Loucy (cell line): Measurements from ENCODE around the gene LDLRAD4.

Experiments
- H2AFZ ChIP-seq: fragments of 200-600 bp; sonication (generic); 2 replicates; pipeline ENCODE4 v1.6.0; 2016; ENCODE audit warnings: antibody characterized with exemption, mild to moderate bottlenecking, low read length, moderate library complexity
- H3F3A ChIP-seq: fragments of 200-600 bp; 2 replicates; pipeline ENCODE4 v1.6.0; 2016; ENCODE audit warnings: antibody characterized with exemption, low read depth, mild to moderate bottlenecking
- H3K27me3 ChIP-seq: fragments of 200-600 bp; sonication (generic); 2 replicates; pipeline ENCODE4 v1.6.1; 2014; ENCODE audit warnings: low read length, mild to moderate bottlenecking; ENCODE audit not compliant: insufficient read depth, poor library complexity, severe bottlenecking
- H3K36me3 ChIP-seq: fragments of 200-600 bp; sonication (generic); 2 replicates; pipeline ENCODE4 v1.6.1; 2016; ENCODE audit warnings: low read length; ENCODE audit not compliant: insufficient read depth
- H3K4me1 ChIP-seq: fragments of 200-600 bp; sonication (generic); 2 replicates; pipeline ENCODE4 v1.5.1; 2014; ENCODE audit warnings: low read length, mild to moderate bottlenecking; ENCODE audit not compliant: insufficient read depth, poor library complexity, severe bottlenecking
- H3K4me2 ChIP-seq: fragments of 200-600 bp; sonication (generic); 2 replicates; pipeline ENCODE4 v1.6.0; 2014; ENCODE audit warnings: antibody characterized with exemption, low read length, low read depth, mild to moderate bottlenecking; ENCODE audit not compliant: poor library complexity, severe bottlenecking
- H3K4me3 ChIP-seq: fragments of 200-600 bp; sonication (generic); 2 replicates; pipeline ENCODE4 v1.5.1; 2014; ENCODE audit warnings: low read length, mild to moderate bottlenecking, mixed read lengths; ENCODE audit not compliant: poor library complexity, severe bottlenecking
- H3K79me2 ChIP-seq: fragments of 200-600 bp; sonication (generic); 2 replicates; pipeline ENCODE4 v1.6.1; 2014; ENCODE audit warnings: low read length; ENCODE audit not compliant: insufficient read depth
- H3K9ac ChIP-seq: fragments of 200-600 bp; sonication (generic); 2 replicates; pipeline ENCODE4 v1.6.0; 2014; ENCODE audit warnings: mild to moderate bottlenecking, low read depth, low read length, moderate library complexity; ENCODE audit not compliant: poor library complexity, severe bottlenecking
- H3K9me2 ChIP-seq: fragments of 200-600 bp; sonication (generic); replicated peaks from 2 replicates; pipeline ENCODE4 v1.6.1; 2016; ENCODE audit warnings: low read depth, low read length, mixed read lengths
- H3K9me3 ChIP-seq: fragments of 200-600 bp; sonication (generic); 2 replicates; pipeline ENCODE4 v1.6.1; 2014; ENCODE audit warnings: mild to moderate bottlenecking, antibody characterized with exemption, low read length, low read depth; ENCODE audit not compliant: insufficient read depth
- H4K20me1 ChIP-seq: fragments of 200-600 bp; sonication (generic); 2 replicates; pipeline ENCODE4 v1.6.0; 2014; ENCODE audit warnings: antibody characterized with exemption, low read length, mild to moderate bottlenecking; ENCODE audit not compliant: insufficient read depth, poor library complexity, severe bottlenecking
- EZH2phosphoT487 ChIP-seq: fragments of 200-600 bp; IDR thresholded peaks from 2 replicates; pipeline ENCODE4 v1.6.1; 2018; ENCODE audit warnings: antibody characterized with exemption, mild to moderate bottlenecking, moderate library complexity, borderline replicate concordance
- TF ChIP-seq, protein P1 (sequence below): fragments of 200-600 bp; sonication (generic); conservative IDR thresholded peaks from 2 replicates; pipeline ENCODE4 v1.5.1; 2014; ENCODE audit warnings: mild to moderate bottlenecking, antibody characterized with exemption, low read length

The LDLRAD4 gene

DNA sequence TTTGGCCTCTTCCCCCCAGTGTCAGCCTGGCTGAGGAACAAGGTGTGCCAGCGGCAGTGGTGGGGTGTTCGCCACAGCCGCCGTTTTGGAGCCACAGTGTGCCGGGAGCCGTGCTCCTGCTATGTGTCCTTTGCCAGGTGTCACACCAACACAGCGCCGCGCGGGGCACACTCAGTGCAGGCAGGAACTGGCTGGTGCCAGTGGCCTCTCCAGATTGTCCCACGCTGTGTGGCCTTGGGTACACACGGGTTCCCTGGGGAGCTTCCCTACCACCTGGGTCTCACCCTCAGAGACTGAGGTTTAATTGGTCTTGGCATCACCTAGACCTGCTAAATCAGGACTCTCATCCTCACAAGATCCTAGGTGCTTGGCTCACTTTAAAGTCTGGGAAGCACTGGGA is 171.6 kb downstream of the LDLRAD4 start:
- Histone ChIP-seq H2AFZ (no peak overlapping the region), H3K4me3 (no peak overlapping the region), H4K20me1 (no peaks in the 10 kb centered on the region), H3F3A (no peaks in the 10 kb centered on the region), H3K9ac (no peak overlapping the region), H3K9me2 (no peaks in the 10 kb centered on the region), H3K36me3 (peaks cover 8% of the 10 kb centered on the region; the same call in 1 of the 2 replicates), H3K4me1 (peaks cover 10% of the 10 kb centered on the region), H3K27me3 (no peaks in the 10 kb centered on the region), H3K79me2 (no peaks in the 10 kb centered on the region), H3K9me3 (no peaks in the 10 kb centered on the region), H3K4me2 (no peak overlapping the region)
- TF ChIP-seq EZH2phosphoT487 = no peak
- TF ChIP-seq, protein P1, sequence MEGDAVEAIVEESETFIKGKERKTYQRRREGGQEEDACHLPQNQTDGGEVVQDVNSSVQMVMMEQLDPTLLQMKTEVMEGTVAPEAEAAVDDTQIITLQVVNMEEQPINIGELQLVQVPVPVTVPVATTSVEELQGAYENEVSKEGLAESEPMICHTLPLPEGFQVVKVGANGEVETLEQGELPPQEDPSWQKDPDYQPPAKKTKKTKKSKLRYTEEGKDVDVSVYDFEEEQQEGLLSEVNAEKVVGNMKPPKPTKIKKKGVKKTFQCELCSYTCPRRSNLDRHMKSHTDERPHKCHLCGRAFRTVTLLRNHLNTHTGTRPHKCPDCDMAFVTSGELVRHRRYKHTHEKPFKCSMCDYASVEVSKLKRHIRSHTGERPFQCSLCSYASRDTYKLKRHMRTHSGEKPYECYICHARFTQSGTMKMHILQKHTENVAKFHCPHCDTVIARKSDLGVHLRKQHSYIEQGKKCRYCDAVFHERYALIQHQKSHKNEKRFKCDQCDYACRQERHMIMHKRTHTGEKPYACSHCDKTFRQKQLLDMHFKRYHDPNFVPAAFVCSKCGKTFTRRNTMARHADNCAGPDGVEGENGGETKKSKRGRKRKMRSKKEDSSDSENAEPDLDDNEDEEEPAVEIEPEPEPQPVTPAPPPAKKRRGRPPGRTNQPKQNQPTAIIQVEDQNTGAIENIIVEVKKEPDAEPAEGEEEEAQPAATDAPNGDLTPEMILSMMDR = no peak

DNA sequence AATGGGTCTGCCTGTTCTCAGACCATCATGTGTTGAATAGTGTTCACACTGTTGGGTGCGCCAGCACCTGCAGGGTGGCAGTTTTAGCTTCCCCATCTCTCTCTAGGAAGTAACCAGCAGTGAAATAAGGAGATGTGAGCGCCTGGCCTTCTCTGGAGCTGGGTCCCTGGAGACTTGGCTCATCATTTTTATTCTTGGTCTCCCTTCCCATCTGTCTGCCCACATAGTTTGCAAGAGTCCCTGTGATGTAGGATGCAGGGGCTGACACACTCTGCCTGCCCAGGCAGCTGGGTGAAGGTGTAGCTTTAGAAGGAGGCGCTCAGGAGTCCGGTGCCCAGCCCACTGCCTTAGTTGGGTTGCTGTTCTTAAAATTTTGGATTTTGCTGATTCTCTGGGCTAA is 172.2 kb downstream of the LDLRAD4 start:
- no peaks in the 10 kb centered on the region for H3F3A ChIP-seq

DNA sequence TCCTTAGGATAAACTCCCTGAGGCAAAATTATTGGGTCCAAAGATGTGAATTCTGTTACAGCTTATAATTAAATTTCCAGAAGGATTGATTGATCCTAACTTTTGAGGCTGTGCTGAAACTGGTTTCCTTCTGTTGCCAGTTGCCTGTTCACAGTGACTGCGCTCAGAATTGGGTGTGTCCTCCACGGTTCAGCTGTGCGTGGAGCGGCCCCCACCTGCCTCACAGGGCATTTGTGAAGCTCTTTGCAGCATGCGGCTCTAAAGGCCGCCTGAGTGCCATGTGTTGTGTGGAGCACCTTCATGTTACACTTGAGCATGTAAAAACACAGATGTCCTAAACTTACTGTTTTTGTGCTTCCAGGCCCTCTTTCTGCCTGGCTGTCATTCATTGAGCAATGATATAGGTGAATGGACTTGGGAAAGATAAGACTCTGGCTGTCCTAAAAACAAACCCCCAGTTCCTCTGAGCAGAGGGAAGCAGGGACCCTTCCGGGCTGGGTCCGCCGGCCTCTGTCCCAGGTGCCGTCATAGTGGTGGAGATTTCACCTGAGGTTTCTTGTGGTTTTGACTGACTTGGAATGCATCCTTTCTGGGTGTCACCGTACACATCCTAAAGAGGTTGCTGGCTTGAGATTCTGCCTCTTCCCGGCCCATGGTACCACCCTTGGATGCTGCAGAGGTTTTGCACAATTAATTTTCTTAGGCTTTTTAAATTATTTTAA is 173.6 kb downstream of the LDLRAD4 start:
- H3F3A ChIP-seq = no peaks in the 10 kb centered on the region
- H2AFZ ChIP-seq = no peak overlapping the region
- H3K4me2 ChIP-seq = no peak overlapping the region
- H3K36me3 ChIP-seq = peaks cover 8% of the 10 kb centered on the region; the same call in 1 of the 2 replicates
- no peak for TF ChIP-seq EZH2phosphoT487
- TF ChIP-seq, protein P1 = no peak
- no peaks in the 10 kb centered on the region for H4K20me1 ChIP-seq
- no peaks in the 10 kb centered on the region for H3K27me3 ChIP-seq
- no peaks in the 10 kb centered on the region for H3K9me2 ChIP-seq
- no peak overlapping the region for H3K4me3 ChIP-seq
- no peaks in the 10 kb centered on the region for H3K9me3 ChIP-seq
- H3K79me2 ChIP-seq = no peaks in the 10 kb centered on the region
- no peak overlapping the region for H3K9ac ChIP-seq
- peaks cover 10% of the 10 kb centered on the region for H3K4me1 ChIP-seq

More for the DNA sequence above, 172.2 kb downstream of the LDLRAD4 start:
- H3K79me2 ChIP-seq = no peaks in the 10 kb centered on the region
- H3K36me3 ChIP-seq = peaks cover 8% of the 10 kb centered on the region; the same call in 1 of the 2 replicates
- no peak for TF ChIP-seq EZH2phosphoT487
- TF ChIP-seq, protein P1 = no peak
- H3K4me2 ChIP-seq = no peak overlapping the region
- no peaks in the 10 kb centered on the region for H4K20me1 ChIP-seq
- H3K9me3 ChIP-seq = no peaks in the 10 kb centered on the region
- no peak overlapping the region for H3K9ac ChIP-seq
- no peaks in the 10 kb centered on the region for H3K9me2 ChIP-seq
- no peak overlapping the region for H2AFZ ChIP-seq
- no peak overlapping the region for H3K4me3 ChIP-seq
- peaks cover 10% of the 10 kb centered on the region for H3K4me1 ChIP-seq
- no peaks in the 10 kb centered on the region for H3K27me3 ChIP-seq
